Neural cell (in vitro differentiated cells): ENCODE measurements around the gene OSBPL1A. TPM values are rescaled to one million over a fixed set of nuclear protein-coding genes. Genes with fewer than 3 reads are reported as not detected.

ENCODE experiments used
- H2AFZ ChIP-seq: fragments of 200-600, 300-800 bp; sonication (generic), shearing (Covaris generic); 2 replicates; pipeline ENCODE4 v1.6.0; 2014; ENCODE audit warnings: low read depth, mild to moderate bottlenecking, antibody characterized with exemption, low read length, moderate library complexity
- H3F3A ChIP-seq: fragments of 200-600 bp; shearing (Covaris generic); 2 replicates; pipeline ENCODE4 v1.6.1; 2016; ENCODE audit warnings: mild to moderate bottlenecking, moderate library complexity, mixed read lengths, antibody characterized with exemption, low read length; ENCODE audit not compliant: insufficient read depth, poor library complexity, severe bottlenecking
- H3K27ac ChIP-seq: fragments of 200-600, 300-800 bp; sonication (generic), shearing (Covaris generic); 2 replicates; pipeline ENCODE4 v1.5.1; 2014; ENCODE audit warnings: mild to moderate bottlenecking, low read length, moderate library complexity
- H3K27me3 ChIP-seq: fragments of 300-800, 200-600 bp; sonication (generic), shearing (Covaris generic); 2 replicates; pipeline ENCODE4 v1.6.0; 2014; ENCODE audit warnings: mild to moderate bottlenecking, low read depth, low read length, moderate library complexity; ENCODE audit not compliant: insufficient read depth
- H3K36me3 ChIP-seq: fragments of 300-800, 200-600 bp; sonication (generic), shearing (Covaris generic); 2 replicates; pipeline ENCODE4 v1.5.1; 2014; ENCODE audit warnings: mild to moderate bottlenecking, antibody characterized with exemption, low read length, moderate library complexity; ENCODE audit not compliant: insufficient read depth
- H3K4me2 ChIP-seq: fragments of 300-800, 200-600 bp; sonication (generic), shearing (Covaris generic); 2 replicates; pipeline ENCODE4 v1.6.0; 2014; ENCODE audit warnings: mild to moderate bottlenecking, low read length
- H3K4me3 ChIP-seq: fragments of 300-800, 200-600 bp; sonication (generic), shearing (Covaris generic); 2 replicates; pipeline ENCODE4 v1.5.1; 2014; ENCODE audit warnings: mild to moderate bottlenecking, low read length, moderate library complexity
- H3K79me2 ChIP-seq: fragments of 200-600 bp; shearing (Covaris generic); replicated peaks from 2 replicates; pipeline ENCODE4 v1.6.0; 2014; ENCODE audit warnings: mild to moderate bottlenecking, low read length, moderate library complexity; ENCODE audit not compliant: insufficient read depth
- H3K9ac ChIP-seq: fragments of 300-800, 200-600 bp; sonication (generic), shearing (Covaris generic); 2 replicates; pipeline ENCODE4 v1.6.1; 2016; ENCODE audit warnings: mild to moderate bottlenecking, low read length, mixed read lengths
- H3K9me2 ChIP-seq: fragments of 200-600 bp; shearing (Covaris generic); 2 replicates; pipeline ENCODE4 v1.6.1; 2016; ENCODE audit warnings: mild to moderate bottlenecking, low read length, mixed read lengths; ENCODE audit not compliant: insufficient read depth
- H3K9me3 ChIP-seq: fragments of 200-600, 300-800 bp; sonication (generic), shearing (Covaris generic); 2 replicates; pipeline ENCODE4 v1.6.1; 2016; ENCODE audit warnings: mild to moderate bottlenecking, mixed run types, low read length, moderate library complexity, mixed read lengths
- H4K20me1 ChIP-seq: fragments of 200-600 bp; shearing (Covaris generic); 2 replicates; pipeline ENCODE4 v1.6.1; 2016; ENCODE audit warnings: mild to moderate bottlenecking, mixed run types; ENCODE audit not compliant: insufficient read depth
- CTCF ChIP-seq: fragments of 450-650 bp; IDR thresholded peaks from 2 replicates; pipeline ENCODE4 v1.5.1; 2014; ENCODE audit warnings: antibody characterized with exemption, mild to moderate bottlenecking, moderate library complexity; ENCODE audit not compliant: poor library complexity, severe bottlenecking
- EP300 ChIP-seq: fragments of 450-650 bp; conservative IDR thresholded peaks from 2 replicates; pipeline ENCODE4 v1.6.1; 2014; ENCODE audit warnings: antibody characterized with exemption, mild to moderate bottlenecking, moderate library complexity; ENCODE audit not compliant: poor library complexity, severe bottlenecking
- EZH2 ChIP-seq: fragments of 200-600, 300-800 bp; shearing (Covaris generic), sonication (generic); IDR thresholded peaks from 2 replicates; pipeline ENCODE4 v1.6.1; 2014; ENCODE audit warnings: antibody characterized with exemption, low read length, borderline replicate concordance, mild to moderate bottlenecking; ENCODE audit not compliant: insufficient read depth, poor library complexity, severe bottlenecking
- MXI1 ChIP-seq: fragments of 450-650 bp; conservative IDR thresholded peaks from 2 replicates; pipeline ENCODE4 v1.6.1; 2014; ENCODE audit warnings: antibody characterized with exemption, mild to moderate bottlenecking; ENCODE audit not compliant: poor library complexity, severe bottlenecking
- POLR2AphosphoS5 ChIP-seq: IDR thresholded peaks from 2 replicates; pipeline ENCODE4 v1.6.1; 2012
- RAD21 ChIP-seq: fragments of 450-650 bp; conservative IDR thresholded peaks from 2 replicates; pipeline ENCODE4 v1.6.1; 2014; ENCODE audit warnings: antibody characterized with exemption, mild to moderate bottlenecking, moderate library complexity
- REST ChIP-seq: IDR thresholded peaks from 2 replicates; pipeline ENCODE4 v1.6.1; 2012; ENCODE audit warnings: borderline replicate concordance
- polyA plus RNA-seq: library from polyadenylated mRNA; depleted of rRNA; stranded (reverse); fragments of >200 nt; gene quantifications from 2 replicates; pipeline ENCODE4 v1.2.3, GENCODE V29; 2014
- small RNA-seq, 3 experiments: library from RNA; depleted of rRNA; stranded (forward); fragments of <200 nt; gene quantifications; one replicate each; pipeline ENCODE3, GENCODE V24; 2012

The OSBPL1A gene
- polyA plus RNA-seq, 1 donor from 2014 or later: 24.9 TPM

GRCh38 chr18:24112874-24113615 lies 284.6 kb downstream of the OSBPL1A start:
- Histone ChIP-seq H3F3A (no peaks in the 10 kb centered on the region), H4K20me1 (no peaks in the 10 kb centered on the region), H3K9me2 (no peaks in the 10 kb centered on the region), H3K79me2 (no peaks in the 10 kb centered on the region), H3K27ac (no peak overlapping the region), H3K4me3 (no peak overlapping the region), H3K4me2 (no peak overlapping the region), H3K27me3 (no peaks in the 10 kb centered on the region), H3K36me3 (no peaks in the 10 kb centered on the region), H3K9me3 (no peaks in the 10 kb centered on the region), H3K9ac (no peak overlapping the region), H2AFZ (no peak overlapping the region)
- TF ChIP-seq EP300 (no peak), CTCF (no peak), REST (no peak), MXI1 (no peak), RAD21 (no peak), EZH2 (no peak), POLR2AphosphoS5 (no peak)

GRCh38 chr18:24112464-24112863 lies 285.2 kb downstream of the OSBPL1A start:
- Histone ChIP-seq H3K9me3 (no peaks in the 10 kb centered on the region), H3K27me3 (no peaks in the 10 kb centered on the region), H3K9ac (no peak overlapping the region), H3K79me2 (no peaks in the 10 kb centered on the region), H3K36me3 (no peaks in the 10 kb centered on the region), H3F3A (no peaks in the 10 kb centered on the region), H3K4me2 (no peak overlapping the region), H2AFZ (no peak overlapping the region), H3K27ac (no peak overlapping the region), H4K20me1 (no peaks in the 10 kb centered on the region), H3K9me2 (no peaks in the 10 kb centered on the region), H3K4me3 (no peak overlapping the region)
- TF ChIP-seq CTCF (no peak), POLR2AphosphoS5 (no peak), MXI1 (no peak)

Small RNA genes lying within 50 kb of the gene (small RNA-seq; reads per million reads assigned to genes)
- 0 to 0.42 (median 0) reads per million in 3 experiments for gene MIR320C2
- gene RF00017: 0 reads per million in 3 experiments
- 0 to 1.2 (median 0) reads per million in 3 experiments for gene RF00019
- 0.03 to 0.08 (median 0.07) reads per million in 3 experiments for gene RNA5SP452
- gene RNU5A-6P: 0 to 0.16 (median 0) reads per million in 3 experiments
- gene RNU6-435P: 0 reads per million in 3 experiments

Other genes with a start within 250 kb of the OSBPL1A start
- 25.2 and 31.1 TPM in 2 replicates for gene IMPACT, start 28.8 kb upstream of the OSBPL1A start, polyA plus RNA-seq
- 0.12 TPM in 1 of 2 replicates, not detected in the other for gene HRH4, start 62.8 kb upstream of the OSBPL1A start, polyA plus RNA-seq